Stimulated activated CD8-positive, alpha-beta memory T cell treated with anti-CD3 and anti-CD28 coated beads, Interleukin-2, amount 100 ng/mL, for 1 hour (primary cell): Measurements from ENCODE around the gene MEIS3.
"Not testable (repeated sequence)": the region's sequence is repeated elsewhere in the genome, so short reads cannot be mapped to it uniquely, and the experiment has no call there.

Experiments used
- DNase-seq, 2 donors: peaks; one replicate each; pipeline ENCODE4 v3.0.0-alpha.2; 2020; ENCODE audit warnings: low read depth in 2 of 2

MEIS3 gene

GRCh38 chr19:47386582-47386981 is 32.7 kb downstream of the MEIS3 start:
- not testable (repeated sequence) for DNase-seq

GRCh38 chr19:47384533-47384932 is 34.8 kb downstream of the MEIS3 start:
- not testable (repeated sequence) for DNase-seq

- DNase-seq = not testable (repeated sequence)
Measured at GRCh38 chr19:47383890-47384289, 35.4 kb downstream of the MEIS3 start.

GRCh38 chr19:47381653-47382279 is 37.6 kb downstream of the MEIS3 start:
- peak in 1 of 2 donors; percentile 16 for DNase-seq

GRCh38 chr19:47381121-47381520 is 38.2 kb downstream of the MEIS3 start:
- no peak for DNase-seq

- no peak for DNase-seq
Measured at GRCh38 chr19:47380559-47380958, 38.8 kb downstream of the MEIS3 start.

- DNase-seq = no peak
Measured at GRCh38 chr19:47379381-47379938, 39.9 kb downstream of the MEIS3 start.

- no peak for DNase-seq
Measured at GRCh38 chr19:47378246-47378645, 41.1 kb downstream of the MEIS3 start.

- no peak for DNase-seq
Measured at GRCh38 chr19:47377801-47378200, 41.5 kb downstream of the MEIS3 start.

- DNase-seq = no peak
Measured at GRCh38 chr19:47377208-47377701, 42.1 kb downstream of the MEIS3 start.

GRCh38 chr19:47376589-47377144 is 42.7 kb downstream of the MEIS3 start:
- no peak for DNase-seq

- DNase-seq = no peak
Measured at GRCh38 chr19:47375694-47376588, 43.4 kb downstream of the MEIS3 start.

GRCh38 chr19:47374876-47375693 is 44.2 kb downstream of the MEIS3 start:
- no peak for DNase-seq

- no peak for DNase-seq
Measured at GRCh38 chr19:47373246-47374240, 45.8 kb downstream of the MEIS3 start.

GRCh38 chr19:47372603-47373002 is 46.7 kb downstream of the MEIS3 start:
- no peak for DNase-seq

- no peak for DNase-seq
Measured at GRCh38 chr19:47371261-47371660, 48.1 kb downstream of the MEIS3 start.

GRCh38 chr19:47370045-47370611 is 49.2 kb downstream of the MEIS3 start:
- DNase-seq = no peak

- DNase-seq = not testable (repeated sequence)
Measured at GRCh38 chr19:47365455-47365854, 53.9 kb downstream of the MEIS3 start.

- no peak for DNase-seq
Measured at GRCh38 chr19:47363758-47364531, 55.4 kb downstream of the MEIS3 start.
